AG04449 (cell line): ENCODE data around the gene PRLHR.

Source experiments
- CTCF ChIA-PET: fragments of 350-600 bp; formaldehyde crosslinking; extraction: SDS; loops from one replicate; lab custom pipeline; 2021; ENCODE audit warnings: antibody characterized with exemption; lab: Yijun Ruan, JAX
- POLR2A ChIA-PET: fragments of 400-600, 350-600 bp; formaldehyde crosslinking; extraction: SDS; loops from one replicate; lab custom pipeline; 2020; ENCODE audit warnings: antibody characterized with exemption, inconsistent platforms; lab: Yijun Ruan, JAX
- DNase-seq: peaks from one replicate; pipeline ENCODE4 v3.0.0-alpha.2; 2010; ENCODE audit warnings: low read depth, low spot score
- H3K4me3 ChIP-seq: 2 replicates; pipeline ENCODE4 v1.5.1; 2011; ENCODE audit warnings: low read depth, mild to moderate bottlenecking, control low read depth, low read length
- TF ChIP-seq, protein P1 (sequence below): IDR thresholded peaks from one replicate; pipeline ENCODE4 v1.5.1; 2011; ENCODE audit warnings: mild to moderate bottlenecking, moderate library complexity, low read length, control low read depth, inconsistent platforms; ENCODE audit not compliant: insufficient read depth; ENCODE audit errors: missing control alignments

PRLHR gene

DNA sequence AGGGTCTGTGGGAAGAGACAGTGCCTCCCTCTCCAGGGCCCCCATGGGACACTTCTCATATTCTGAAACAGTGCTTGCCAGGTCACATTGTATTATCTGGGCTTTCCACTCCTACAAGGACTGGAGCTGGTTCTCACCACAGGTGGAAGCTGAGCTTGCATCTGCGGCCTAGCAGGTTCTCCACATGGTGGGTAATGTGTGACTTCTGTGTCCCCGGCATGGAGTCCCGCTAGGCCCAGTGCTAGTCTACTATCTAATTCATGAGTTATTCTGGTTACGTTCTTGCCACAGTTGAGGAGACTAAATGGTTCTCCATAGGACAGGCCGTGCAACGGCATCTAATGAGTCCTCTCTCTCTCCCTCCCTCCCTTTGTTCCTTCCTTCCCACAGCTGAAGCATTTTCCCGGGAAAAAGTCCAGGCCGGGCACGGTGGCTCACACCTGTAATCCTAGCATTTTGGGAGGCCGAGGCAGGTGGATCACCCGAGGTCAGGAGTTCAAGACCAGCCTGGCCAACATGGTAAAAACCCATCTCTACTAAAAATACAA lies 27.7 kb downstream of the PRLHR start:
- ChIA-PET POLR2A (no interaction called here), CTCF (interaction anchor here (0.7 to 10.8 kb wide), 28 partner anchors 9 to 466 kb away, joined by 3 to 129 read pairs (median 5); partner anchors contain the start of gene CACUL1)
- no peak overlapping the region for H3K4me3 ChIP-seq
- no peak for DNase-seq
- TF ChIP-seq, protein P1, sequence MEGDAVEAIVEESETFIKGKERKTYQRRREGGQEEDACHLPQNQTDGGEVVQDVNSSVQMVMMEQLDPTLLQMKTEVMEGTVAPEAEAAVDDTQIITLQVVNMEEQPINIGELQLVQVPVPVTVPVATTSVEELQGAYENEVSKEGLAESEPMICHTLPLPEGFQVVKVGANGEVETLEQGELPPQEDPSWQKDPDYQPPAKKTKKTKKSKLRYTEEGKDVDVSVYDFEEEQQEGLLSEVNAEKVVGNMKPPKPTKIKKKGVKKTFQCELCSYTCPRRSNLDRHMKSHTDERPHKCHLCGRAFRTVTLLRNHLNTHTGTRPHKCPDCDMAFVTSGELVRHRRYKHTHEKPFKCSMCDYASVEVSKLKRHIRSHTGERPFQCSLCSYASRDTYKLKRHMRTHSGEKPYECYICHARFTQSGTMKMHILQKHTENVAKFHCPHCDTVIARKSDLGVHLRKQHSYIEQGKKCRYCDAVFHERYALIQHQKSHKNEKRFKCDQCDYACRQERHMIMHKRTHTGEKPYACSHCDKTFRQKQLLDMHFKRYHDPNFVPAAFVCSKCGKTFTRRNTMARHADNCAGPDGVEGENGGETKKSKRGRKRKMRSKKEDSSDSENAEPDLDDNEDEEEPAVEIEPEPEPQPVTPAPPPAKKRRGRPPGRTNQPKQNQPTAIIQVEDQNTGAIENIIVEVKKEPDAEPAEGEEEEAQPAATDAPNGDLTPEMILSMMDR: no peak

GRCh38 chr10:118566911-118567310 lies 28.5 kb downstream of the PRLHR start:
- H3K4me3 ChIP-seq: no peak overlapping the region
- ChIA-PET CTCF (interaction anchor here (1.1 to 10.8 kb wide), 10 partner anchors 12 to 449 kb away, joined by 3 to 129 read pairs (median 16); partner anchors contain the start of gene CACUL1), POLR2A (no interaction called here)
- DNase-seq: no peak
- TF ChIP-seq, protein P1: no peak

- no peak for DNase-seq
- ChIA-PET CTCF (interaction anchor here (0.6 to 10.8 kb wide), 4 partner anchors 106 to 1247 kb away, joined by 3 to 129 read pairs (median 6); no protein-coding TSS in a partner anchor), POLR2A (no interaction called here)
- TF ChIP-seq, protein P1: no peak
- no peak overlapping the region for H3K4me3 ChIP-seq
These were observed 30.0 kb downstream of the PRLHR start for GRCh38 chr10:118565301-118566075.

- ChIA-PET CTCF (interaction anchor here (0.9 to 10.8 kb wide), 3 partner anchors 105 to 1133 kb away, joined by 4 to 129 read pairs (median 7); no protein-coding TSS in a partner anchor), POLR2A (no interaction called here)
These were observed 30.8 kb downstream of the PRLHR start for GRCh38 chr10:118564652-118565051.

DNA sequence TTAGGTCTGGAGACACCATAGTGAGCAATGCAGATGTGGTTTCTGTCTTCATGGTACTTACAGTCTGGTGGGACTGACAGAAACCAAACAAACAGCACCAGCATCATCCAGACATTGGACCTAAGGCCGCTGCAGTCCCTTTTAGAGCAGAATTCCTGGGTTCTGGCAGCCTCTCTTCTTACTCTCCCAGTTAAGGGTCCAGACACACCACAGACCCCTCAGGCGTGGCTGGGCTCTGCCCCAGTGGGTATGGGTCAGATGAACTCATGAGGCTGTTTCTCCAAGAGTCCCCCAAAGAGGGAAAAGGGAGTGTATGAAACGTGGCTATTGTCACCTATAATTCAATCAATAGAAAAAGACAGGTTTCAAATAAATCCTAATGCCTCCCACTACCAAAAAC lies 31.3 kb downstream of the PRLHR start:
- TF ChIP-seq, protein P1: no peak

More at GRCh38 chr10:118564652-118565051, 30.8 kb downstream of the PRLHR start:
- DNase-seq: no peak
- TF ChIP-seq, protein P1: no peak
- H3K4me3 ChIP-seq: no peak overlapping the region

GRCh38 chr10:118563373-118563890 lies 32.0 kb downstream of the PRLHR start:
- DNase-seq: no peak
- CTCF ChIA-PET: interaction anchor here (1.5 to 10.8 kb wide), 2 partner anchors 156 to 160 kb away, joined by 3 to 129 read pairs; no protein-coding TSS in a partner anchor
- POLR2A ChIA-PET: no interaction called here
- TF ChIP-seq, protein P1: no peak
- H3K4me3 ChIP-seq: no peak overlapping the region

More for the DNA sequence above, 31.3 kb downstream of the PRLHR start:
- POLR2A ChIA-PET: no interaction called here
- DNase-seq: no peak
- H3K4me3 ChIP-seq: no peak overlapping the region
- CTCF ChIA-PET: interaction anchor here (1.5 to 10.8 kb wide), 3 partner anchors 156 to 1133 kb away, joined by 3 to 129 read pairs (median 7); no protein-coding TSS in a partner anchor
